ENCODE measurements around the gene CAPN10. TPM values are rescaled to one million over a fixed set of nuclear protein-coding genes. Genes with fewer than 3 reads are reported as not detected.
"Not testable (repeated sequence)": the region's sequence is repeated elsewhere in the genome, so short reads cannot be mapped to it uniquely, and the experiment has no call there.

Gene CAPN10
- total and polyA plus RNA-seq, 3 donors from 2014 or later: 29.8 to 104 (median 66.5) TPM

- H3K9me3 ChIP-seq: no peaks in the 10 kb centered on the region
- H3K4me3 ChIP-seq: no peak overlapping the region
- no peak for TF ChIP-seq POLR2A (IDR thresholded peaks at IDR 0.05)
- no peak for TF ChIP-seq CTCF (IDR thresholded peaks at IDR 0.05)
- DNase-seq: no peak
- no peaks in the 10 kb centered on the region for H3K36me3 ChIP-seq (ENCODE audit: low read depth, missing control alignments)
- no peaks in the 10 kb centered on the region for H3K4me1 ChIP-seq
- WGBS, 2 donors: 67 to 75% methylated on average over 2 of the region's 2 CpGs
- H3K27me3 ChIP-seq: no peaks in the 10 kb centered on the region
- H3K27ac ChIP-seq: no peak overlapping the region
- intact Hi-C loops (cut with DNase I; ENCODE audit: low total_unique reads): no loop called here
These were observed 28.9 kb downstream of the CAPN10 start for GRCh38 chr2:240615396-240615795.

GRCh38 chr2:240615820-240616547, 29.4 kb downstream of the CAPN10 start:
- no peak overlapping the region for H3K27ac ChIP-seq
- no peaks in the 10 kb centered on the region for H3K36me3 ChIP-seq (ENCODE audit: low read depth, missing control alignments)
- no peaks in the 10 kb centered on the region for H3K9me3 ChIP-seq
- no peak for DNase-seq
- H3K4me3 ChIP-seq: no peak overlapping the region
- H3K27me3 ChIP-seq: no peaks in the 10 kb centered on the region
- H3K4me1 ChIP-seq: no peaks in the 10 kb centered on the region
- TF ChIP-seq CTCF (IDR thresholded peaks at IDR 0.05) (no peak), POLR2A (IDR thresholded peaks at IDR 0.05) (no peak)
- 83 to 88% methylated on average over 19 to 20 of the region's 20 CpGs for WGBS, 2 donors
- intact Hi-C loops (cut with DNase I; ENCODE audit: low total_unique reads): no loop called here

- H3K27ac ChIP-seq; H3K27me3 ChIP-seq; H3K4me1 ChIP-seq; H3K9me3 ChIP-seq; H3K36me3 ChIP-seq (ENCODE audit: low read depth, missing control alignments); intact Hi-C loops (cut with DNase I; ENCODE audit: low total_unique reads); DNase-seq; H3K4me3 ChIP-seq: not testable (repeated sequence)
- 90 to 93% methylated on average over 5 of the region's 5 CpGs for WGBS, 2 donors
These were observed 30.5 kb downstream of the CAPN10 start for GRCh38 chr2:240616860-240617666.

- Histone ChIP-seq H3K27ac (no peak overlapping the region), H3K4me3 (no peak overlapping the region), H3K9me3 (no peaks in the 10 kb centered on the region), H3K4me1 (no peaks in the 10 kb centered on the region), H3K36me3 (ENCODE audit: low read depth, missing control alignments) (no peaks in the 10 kb centered on the region), H3K27me3 (no peaks in the 10 kb centered on the region)
- no peak for TF ChIP-seq POLR2A (IDR thresholded peaks at IDR 0.05)
- no peak for TF ChIP-seq CTCF (IDR thresholded peaks at IDR 0.05)
- no peak for DNase-seq
- whole genome bisulfite sequencing, 2 donors: 88 to 95% methylated on average over 6 of the region's 6 CpGs
- intact Hi-C loops (cut with DNase I; ENCODE audit: low total_unique reads): no loop called here
These were observed 32.2 kb downstream of the CAPN10 start for GRCh38 chr2:240618776-240619175.

- H3K9me3 ChIP-seq: no peaks in the 10 kb centered on the region
These were observed 33.1 kb downstream of the CAPN10 start for GRCh38 chr2:240619506-240620148.

More at GRCh38 chr2:240619506-240620148, 33.1 kb downstream of the CAPN10 start:
- H3K4me3 ChIP-seq: no peak overlapping the region
- intact Hi-C loops (cut with DNase I; ENCODE audit: low total_unique reads): no loop called here
- no peaks in the 10 kb centered on the region for H3K4me1 ChIP-seq
- H3K27ac ChIP-seq: no peak overlapping the region
- TF ChIP-seq CTCF (IDR thresholded peaks at IDR 0.05): no peak
- no peak for TF ChIP-seq POLR2A (IDR thresholded peaks at IDR 0.05)
- no peaks in the 10 kb centered on the region for H3K27me3 ChIP-seq
- no peaks in the 10 kb centered on the region for H3K36me3 ChIP-seq (ENCODE audit: low read depth, missing control alignments)
- 94% methylated on average over 13 to 19 of the region's 19 CpGs for WGBS, 2 donors
- no peak for DNase-seq
